Activated CD8-positive, alpha-beta T cell treated with anti-CD3 and anti-CD28 coated beads for 36 hours (primary cell): ENCODE data around the gene CXCL13. TPM values are rescaled to one million over a fixed set of nuclear protein-coding genes. Genes with fewer than 3 reads are reported as not detected.

Experiments
- ATAC-seq: fragments of 200-7000 bp; cut with Tn5 transposase; one replicate; pipeline ENCODE4 v1.10.0; 2021; ENCODE audit warnings: mild to moderate bottlenecking, moderate library complexity
- CTCF ChIA-PET: fragments of 350-600 bp; sonication (Branson Sonifier 250); formaldehyde crosslinking; loops from one replicate; lab custom pipeline; 2021; ENCODE audit warnings: antibody characterized with exemption; lab: Charles Lee
- POLR2A ChIA-PET: fragments of 350-600 bp; sonication (Branson Sonifier 250); formaldehyde crosslinking; loops from one replicate; lab custom pipeline; 2021; ENCODE audit warnings: antibody characterized with exemption; lab: Charles Lee
- DNase-seq: peaks from one replicate; pipeline ENCODE4 v3.0.0-alpha.2; 2020
- H3K27ac Mint-ChIP-seq: one replicate; pipeline ENCODE4 v1.8.0; 2021; ENCODE audit warnings: mild to moderate bottlenecking, mixed read lengths
- H3K27me3 Mint-ChIP-seq: one replicate; pipeline ENCODE4 v1.8.0; 2021; ENCODE audit warnings: mixed read lengths
- H3K36me3 Mint-ChIP-seq: one replicate; pipeline ENCODE4 v1.8.0; 2021; ENCODE audit warnings: low read depth, mixed read lengths
- H3K4me1 Mint-ChIP-seq: one replicate; pipeline ENCODE4 v1.8.0; 2021; ENCODE audit warnings: low read depth, mixed read lengths
- H3K4me3 Mint-ChIP-seq: one replicate; pipeline ENCODE4 v1.8.0; 2021; ENCODE audit warnings: mild to moderate bottlenecking, moderate library complexity, mixed read lengths
- H3K9me3 Mint-ChIP-seq: one replicate; pipeline ENCODE4 v1.8.0; 2021; ENCODE audit warnings: mixed read lengths
- intact Hi-C: fragments of 100-400 bp; cut with micrococcal nuclease; formaldehyde crosslinking; loops from one replicate; pipeline ENCODE4 v1.10.0; 2022
- total RNA-seq, 2 experiments: library from RNA; stranded (reverse); gene quantifications; one replicate each; pipeline ENCODE4 v1.2.3, GENCODE V29; 2021
- TF ChIP-seq, protein P1 (sequence below): fragments of 200-600 bp; IDR thresholded peaks from one replicate; pipeline ENCODE4 v1.8.0; 2022; ENCODE audit warnings: antibody characterized with exemption, mild to moderate bottlenecking

Gene CXCL13
- total RNA-seq, 2 experiments from 2014 or later: 0.43 TPM; not detected in 1

GRCh38 chr4:77590482-77590881 lies 15.1 kb upstream of the CXCL13 start:
- peaks cover 72% of the 10 kb centered on the region for H3K4me1 Mint-ChIP-seq
- H3K4me3 Mint-ChIP-seq: no peak overlapping the region
- CTCF ChIA-PET: interaction anchor here (1.2 kb wide), 1 partner anchor 10 kb away, joined by 7 read pairs; no protein-coding TSS in a partner anchor
- ATAC-seq: no peak
- TF ChIP-seq, protein P1, sequence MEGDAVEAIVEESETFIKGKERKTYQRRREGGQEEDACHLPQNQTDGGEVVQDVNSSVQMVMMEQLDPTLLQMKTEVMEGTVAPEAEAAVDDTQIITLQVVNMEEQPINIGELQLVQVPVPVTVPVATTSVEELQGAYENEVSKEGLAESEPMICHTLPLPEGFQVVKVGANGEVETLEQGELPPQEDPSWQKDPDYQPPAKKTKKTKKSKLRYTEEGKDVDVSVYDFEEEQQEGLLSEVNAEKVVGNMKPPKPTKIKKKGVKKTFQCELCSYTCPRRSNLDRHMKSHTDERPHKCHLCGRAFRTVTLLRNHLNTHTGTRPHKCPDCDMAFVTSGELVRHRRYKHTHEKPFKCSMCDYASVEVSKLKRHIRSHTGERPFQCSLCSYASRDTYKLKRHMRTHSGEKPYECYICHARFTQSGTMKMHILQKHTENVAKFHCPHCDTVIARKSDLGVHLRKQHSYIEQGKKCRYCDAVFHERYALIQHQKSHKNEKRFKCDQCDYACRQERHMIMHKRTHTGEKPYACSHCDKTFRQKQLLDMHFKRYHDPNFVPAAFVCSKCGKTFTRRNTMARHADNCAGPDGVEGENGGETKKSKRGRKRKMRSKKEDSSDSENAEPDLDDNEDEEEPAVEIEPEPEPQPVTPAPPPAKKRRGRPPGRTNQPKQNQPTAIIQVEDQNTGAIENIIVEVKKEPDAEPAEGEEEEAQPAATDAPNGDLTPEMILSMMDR: no peak
- no peak overlapping the region for H3K27ac Mint-ChIP-seq
- intact Hi-C loops: no loop called here
- POLR2A ChIA-PET: no interaction called here
- H3K27me3 Mint-ChIP-seq: peaks cover 6% of the 10 kb centered on the region
- H3K36me3 Mint-ChIP-seq: no peaks in the 10 kb centered on the region
- no peak for DNase-seq
- H3K9me3 Mint-ChIP-seq: no peaks in the 10 kb centered on the region

DNA sequence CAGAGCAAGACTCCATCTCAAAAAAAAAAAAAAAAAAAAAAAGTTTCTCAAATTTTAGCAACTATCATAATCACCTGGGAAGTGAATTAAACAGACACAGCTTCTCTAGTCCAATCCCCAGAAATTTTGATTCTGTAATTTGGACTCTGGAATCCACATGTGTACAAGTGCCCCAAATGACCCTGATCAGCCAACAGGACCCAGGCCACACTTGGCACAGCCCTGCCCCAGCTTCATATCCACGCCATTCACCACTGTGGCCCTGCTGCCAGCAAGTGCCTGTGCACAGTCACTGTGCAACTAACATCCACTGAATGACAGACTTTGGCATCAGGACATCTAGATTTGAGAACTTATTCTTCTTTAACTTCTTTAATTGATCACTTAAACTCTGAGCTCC lies 14.1 kb upstream of the CXCL13 start:
- Mint-ChIP-seq H3K36me3 (no peaks in the 10 kb centered on the region), H3K27ac (no peak overlapping the region), H3K27me3 (peaks cover 6% of the 10 kb centered on the region), H3K4me1 (peaks cover 69% of the 10 kb centered on the region), H3K9me3 (no peaks in the 10 kb centered on the region), H3K4me3 (no peak overlapping the region)
- DNase-seq: no peak
- no peak for ATAC-seq
- intact Hi-C loops: no loop called here
- ChIA-PET CTCF (interaction anchor here (0.6 to 3.5 kb wide), 5 partner anchors 9 to 148 kb away, joined by 3 to 25 read pairs (median 4); no protein-coding TSS in a partner anchor), POLR2A (no interaction called here)
- TF ChIP-seq, protein P1: no peak

DNA sequence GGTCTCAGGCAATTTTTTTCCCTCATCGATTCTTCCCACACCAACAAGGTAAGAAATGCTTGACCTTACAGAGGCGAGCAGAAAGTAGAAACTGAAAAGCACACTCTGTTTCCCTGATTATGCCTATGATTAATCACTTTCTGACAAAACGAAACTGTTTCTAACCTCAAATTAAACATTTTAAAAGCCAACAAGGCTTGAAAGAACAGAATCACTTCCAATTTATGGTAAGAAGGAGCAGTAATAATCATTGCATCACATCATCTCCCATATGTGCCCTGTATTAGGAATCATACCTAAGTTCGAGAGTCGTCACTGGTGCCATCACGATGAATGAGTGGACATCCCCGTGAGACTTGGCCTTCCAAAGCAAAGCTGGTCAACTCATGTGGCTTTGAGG lies 12.5 kb upstream of the CXCL13 start:
- Mint-ChIP-seq H3K36me3 (no peaks in the 10 kb centered on the region), H3K4me1 (peaks cover 54% of the 10 kb centered on the region), H3K4me3 (no peak overlapping the region), H3K9me3 (no peaks in the 10 kb centered on the region), H3K27ac (peak overlapping the region; percentile 23), H3K27me3 (peaks cover 10% of the 10 kb centered on the region)
- intact Hi-C loops: no loop called here
- ATAC-seq: peak; percentile 34
- DNase-seq: no peak
- TF ChIP-seq, protein P1: no peak
- CTCF ChIA-PET: interaction anchor here (1.2 to 11.4 kb wide), 8 partner anchors 8 to 269 kb away, joined by 3 to 147 read pairs (median 6); partner anchors contain the start of gene MRPL1
- POLR2A ChIA-PET: interaction anchor here (1.0 kb wide), 1 partner anchor 208 kb away, joined by 3 read pairs; no protein-coding TSS in a partner anchor

GRCh38 chr4:77593993-77594392 lies 11.6 kb upstream of the CXCL13 start:
- Mint-ChIP-seq H3K36me3 (no peaks in the 10 kb centered on the region), H3K9me3 (no peaks in the 10 kb centered on the region), H3K27ac (peak overlapping the region; percentile 50), H3K4me1 (peaks cover 46% of the 10 kb centered on the region), H3K27me3 (peaks cover 15% of the 10 kb centered on the region), H3K4me3 (no peak overlapping the region)
- ChIA-PET CTCF (interaction anchor here (1.2 to 11.4 kb wide), 6 partner anchors 9 to 268 kb away, joined by 3 to 147 read pairs (median 6); partner anchors contain the start of gene MRPL1), POLR2A (no interaction called here)
- DNase-seq (no peak), ATAC-seq (no peak)
- intact Hi-C loops: no loop called here
- TF ChIP-seq, protein P1: no peak

DNA sequence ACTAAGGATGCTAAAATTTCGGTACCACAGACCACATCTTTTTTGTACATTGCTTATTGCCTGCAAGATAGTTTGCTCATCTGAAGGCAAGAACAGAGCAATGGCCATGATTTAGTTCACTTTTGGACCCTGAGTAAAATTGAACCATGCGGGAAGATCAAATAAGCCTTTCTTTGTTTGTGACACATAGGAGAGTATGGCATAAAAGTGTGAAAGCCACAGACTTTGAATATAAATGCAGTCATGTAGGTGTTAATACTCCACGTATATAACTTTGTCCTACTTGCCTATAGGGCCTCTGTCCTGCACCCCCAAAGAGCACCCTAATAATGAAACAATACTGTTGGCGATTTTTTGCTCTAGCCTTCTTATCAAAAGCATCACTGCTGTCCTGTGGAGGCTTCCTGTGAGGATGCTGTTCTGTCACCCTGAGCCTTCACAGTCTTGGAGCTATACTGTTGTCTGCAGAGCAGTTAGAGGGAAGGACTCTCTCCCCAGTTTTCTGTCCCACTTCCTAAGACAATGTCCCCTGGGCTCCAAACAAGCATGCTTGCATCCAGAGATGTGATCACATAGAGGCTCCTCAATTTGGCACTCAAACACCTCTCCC lies 10.2 kb upstream of the CXCL13 start:
- peak; percentile 67 for ATAC-seq
- peak; percentile 7 for DNase-seq
- Mint-ChIP-seq H3K4me1 (peaks cover 41% of the 10 kb centered on the region), H3K9me3 (no peaks in the 10 kb centered on the region), H3K27me3 (peaks cover 21% of the 10 kb centered on the region), H3K27ac (no peak overlapping the region), H3K36me3 (no peaks in the 10 kb centered on the region), H3K4me3 (no peak overlapping the region)
- ChIA-PET POLR2A (no interaction called here), CTCF (interaction anchor here (11.4 kb wide), 1 partner anchor 20 kb away, joined by 147 read pairs; no protein-coding TSS in a partner anchor)
- TF ChIP-seq, protein P1: no peak
- intact Hi-C loops: no loop called here
